ENCODE measurements around the gene PAN3.

DNA sequence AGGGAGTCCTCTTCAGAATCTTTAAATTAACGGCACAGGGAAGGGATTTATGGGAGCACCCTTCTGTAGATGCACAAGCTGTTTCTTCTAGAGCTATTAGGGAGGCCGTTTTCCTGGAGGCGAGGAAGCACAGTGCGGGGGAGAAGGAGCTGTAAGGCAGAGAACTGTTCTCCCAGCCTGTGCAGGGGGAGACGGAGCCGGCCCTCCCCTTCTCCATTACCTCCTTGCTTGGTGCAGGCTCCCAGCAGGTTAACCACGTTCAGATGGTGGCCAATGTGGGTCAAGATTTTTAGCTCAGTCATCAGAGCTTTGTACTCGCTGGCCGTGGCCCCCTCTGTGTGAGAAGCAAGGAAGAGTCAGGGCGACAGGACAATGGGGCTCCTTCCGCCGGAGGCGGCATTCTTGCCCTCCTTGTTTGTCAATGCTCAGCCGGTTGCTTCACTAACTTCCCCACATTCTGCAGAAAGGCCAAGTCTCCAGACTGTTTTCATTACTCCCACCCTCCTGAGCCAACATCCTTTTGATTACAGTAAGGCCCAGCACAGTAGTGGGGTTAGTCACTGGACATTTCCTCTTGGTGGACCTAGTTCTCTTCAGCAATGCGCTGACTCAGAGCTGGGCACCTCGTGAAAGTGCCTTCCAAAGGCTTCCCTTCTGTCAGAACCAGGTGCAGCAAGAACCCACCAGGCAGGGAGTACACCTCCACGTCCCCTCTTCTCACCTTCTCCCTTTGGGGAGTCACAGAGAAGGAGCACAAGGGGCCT is 191.2 kb downstream of the PAN3 start:
- TF ChIP-seq, protein P1, sequence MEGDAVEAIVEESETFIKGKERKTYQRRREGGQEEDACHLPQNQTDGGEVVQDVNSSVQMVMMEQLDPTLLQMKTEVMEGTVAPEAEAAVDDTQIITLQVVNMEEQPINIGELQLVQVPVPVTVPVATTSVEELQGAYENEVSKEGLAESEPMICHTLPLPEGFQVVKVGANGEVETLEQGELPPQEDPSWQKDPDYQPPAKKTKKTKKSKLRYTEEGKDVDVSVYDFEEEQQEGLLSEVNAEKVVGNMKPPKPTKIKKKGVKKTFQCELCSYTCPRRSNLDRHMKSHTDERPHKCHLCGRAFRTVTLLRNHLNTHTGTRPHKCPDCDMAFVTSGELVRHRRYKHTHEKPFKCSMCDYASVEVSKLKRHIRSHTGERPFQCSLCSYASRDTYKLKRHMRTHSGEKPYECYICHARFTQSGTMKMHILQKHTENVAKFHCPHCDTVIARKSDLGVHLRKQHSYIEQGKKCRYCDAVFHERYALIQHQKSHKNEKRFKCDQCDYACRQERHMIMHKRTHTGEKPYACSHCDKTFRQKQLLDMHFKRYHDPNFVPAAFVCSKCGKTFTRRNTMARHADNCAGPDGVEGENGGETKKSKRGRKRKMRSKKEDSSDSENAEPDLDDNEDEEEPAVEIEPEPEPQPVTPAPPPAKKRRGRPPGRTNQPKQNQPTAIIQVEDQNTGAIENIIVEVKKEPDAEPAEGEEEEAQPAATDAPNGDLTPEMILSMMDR (conservative IDR thresholded peaks at IDR 0.05; ENCODE audit: low read depth in 2 of 2), result no peak
- TF ChIP-seq CREB1 (CRISPR knock-in tag; IDR thresholded peaks at IDR 0.05; ENCODE audit: low read depth) (no peak), POLR2AphosphoS5 (IDR thresholded peaks at IDR 0.05; ENCODE audit: low read depth) (no peak), EZH2 (IDR thresholded peaks at IDR 0.05; ENCODE audit: low read depth, unreplicated experiment) (no peak), JUNB (IDR thresholded peaks at IDR 0.05; ENCODE audit: unreplicated experiment) (no peak), EZH2phosphoT487 (IDR thresholded peaks at IDR 0.05; ENCODE audit: unreplicated experiment) (no peak)
- TF ChIP-seq, protein P2, sequence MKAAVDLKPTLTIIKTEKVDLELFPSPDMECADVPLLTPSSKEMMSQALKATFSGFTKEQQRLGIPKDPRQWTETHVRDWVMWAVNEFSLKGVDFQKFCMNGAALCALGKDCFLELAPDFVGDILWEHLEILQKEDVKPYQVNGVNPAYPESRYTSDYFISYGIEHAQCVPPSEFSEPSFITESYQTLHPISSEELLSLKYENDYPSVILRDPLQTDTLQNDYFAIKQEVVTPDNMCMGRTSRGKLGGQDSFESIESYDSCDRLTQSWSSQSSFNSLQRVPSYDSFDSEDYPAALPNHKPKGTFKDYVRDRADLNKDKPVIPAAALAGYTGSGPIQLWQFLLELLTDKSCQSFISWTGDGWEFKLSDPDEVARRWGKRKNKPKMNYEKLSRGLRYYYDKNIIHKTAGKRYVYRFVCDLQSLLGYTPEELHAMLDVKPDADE (IDR thresholded peaks at IDR 0.05), result no peak
- TF ChIP-seq, protein P3, sequence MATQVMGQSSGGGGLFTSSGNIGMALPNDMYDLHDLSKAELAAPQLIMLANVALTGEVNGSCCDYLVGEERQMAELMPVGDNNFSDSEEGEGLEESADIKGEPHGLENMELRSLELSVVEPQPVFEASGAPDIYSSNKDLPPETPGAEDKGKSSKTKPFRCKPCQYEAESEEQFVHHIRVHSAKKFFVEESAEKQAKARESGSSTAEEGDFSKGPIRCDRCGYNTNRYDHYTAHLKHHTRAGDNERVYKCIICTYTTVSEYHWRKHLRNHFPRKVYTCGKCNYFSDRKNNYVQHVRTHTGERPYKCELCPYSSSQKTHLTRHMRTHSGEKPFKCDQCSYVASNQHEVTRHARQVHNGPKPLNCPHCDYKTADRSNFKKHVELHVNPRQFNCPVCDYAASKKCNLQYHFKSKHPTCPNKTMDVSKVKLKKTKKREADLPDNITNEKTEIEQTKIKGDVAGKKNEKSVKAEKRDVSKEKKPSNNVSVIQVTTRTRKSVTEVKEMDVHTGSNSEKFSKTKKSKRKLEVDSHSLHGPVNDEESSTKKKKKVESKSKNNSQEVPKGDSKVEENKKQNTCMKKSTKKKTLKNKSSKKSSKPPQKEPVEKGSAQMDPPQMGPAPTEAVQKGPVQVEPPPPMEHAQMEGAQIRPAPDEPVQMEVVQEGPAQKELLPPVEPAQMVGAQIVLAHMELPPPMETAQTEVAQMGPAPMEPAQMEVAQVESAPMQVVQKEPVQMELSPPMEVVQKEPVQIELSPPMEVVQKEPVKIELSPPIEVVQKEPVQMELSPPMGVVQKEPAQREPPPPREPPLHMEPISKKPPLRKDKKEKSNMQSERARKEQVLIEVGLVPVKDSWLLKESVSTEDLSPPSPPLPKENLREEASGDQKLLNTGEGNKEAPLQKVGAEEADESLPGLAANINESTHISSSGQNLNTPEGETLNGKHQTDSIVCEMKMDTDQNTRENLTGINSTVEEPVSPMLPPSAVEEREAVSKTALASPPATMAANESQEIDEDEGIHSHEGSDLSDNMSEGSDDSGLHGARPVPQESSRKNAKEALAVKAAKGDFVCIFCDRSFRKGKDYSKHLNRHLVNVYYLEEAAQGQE (IDR thresholded peaks at IDR 0.05; ENCODE audit: unreplicated experiment), result no peak

Data from GM23338 (cell line).